Measurements from ENCODE around the gene CTAG2.
"Not testable (repeated sequence)": the region's sequence is repeated elsewhere in the genome, so short reads cannot be mapped to it uniquely, and the experiment has no call there.

DNA sequence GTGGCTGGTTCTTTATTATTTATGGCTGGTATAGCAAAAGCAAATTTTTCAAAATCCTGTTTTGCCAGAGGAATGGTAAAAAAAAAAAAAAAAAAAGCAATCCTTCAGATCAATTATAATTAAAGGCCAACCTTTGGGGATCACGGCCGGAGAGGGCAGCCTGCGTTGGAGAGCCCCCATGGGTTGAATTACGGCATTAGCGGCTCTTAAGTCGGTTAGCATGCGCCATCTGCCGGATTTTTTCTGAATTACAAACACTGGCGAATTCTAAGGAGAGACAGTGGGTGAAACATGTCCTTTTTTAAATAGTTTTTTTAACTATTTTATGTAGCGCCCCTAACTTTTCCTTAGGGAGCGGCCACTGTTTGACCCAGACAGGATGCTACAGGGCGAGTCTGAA lies 39.8 kb downstream of the CTAG2 start:
- not testable (repeated sequence) for TF ChIP-seq POLR2AphosphoS5 (IDR thresholded peaks at IDR 0.05; ENCODE audit: insufficient read depth, low read depth, low read length); EZH2 (IDR thresholded peaks at IDR 0.05; ENCODE audit: borderline replicate concordance, low read depth, low read length, severe bottlenecking); POLR2A (IDR thresholded peaks at IDR 0.05; ENCODE audit: low read depth, low read length); FOS (IDR thresholded peaks at IDR 0.05; ENCODE audit: borderline replicate concordance, insufficient read depth, low read length); JUN (IDR thresholded peaks at IDR 0.05; ENCODE audit: borderline replicate concordance, insufficient read depth, insufficient read length, low read depth)
- TF ChIP-seq, protein P1, sequence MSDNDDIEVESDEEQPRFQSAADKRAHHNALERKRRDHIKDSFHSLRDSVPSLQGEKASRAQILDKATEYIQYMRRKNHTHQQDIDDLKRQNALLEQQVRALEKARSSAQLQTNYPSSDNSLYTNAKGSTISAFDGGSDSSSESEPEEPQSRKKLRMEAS (IDR thresholded peaks at IDR 0.05; ENCODE audit: insufficient read depth, insufficient read length), result not testable (repeated sequence)
- TF ChIP-seq, protein P2, sequence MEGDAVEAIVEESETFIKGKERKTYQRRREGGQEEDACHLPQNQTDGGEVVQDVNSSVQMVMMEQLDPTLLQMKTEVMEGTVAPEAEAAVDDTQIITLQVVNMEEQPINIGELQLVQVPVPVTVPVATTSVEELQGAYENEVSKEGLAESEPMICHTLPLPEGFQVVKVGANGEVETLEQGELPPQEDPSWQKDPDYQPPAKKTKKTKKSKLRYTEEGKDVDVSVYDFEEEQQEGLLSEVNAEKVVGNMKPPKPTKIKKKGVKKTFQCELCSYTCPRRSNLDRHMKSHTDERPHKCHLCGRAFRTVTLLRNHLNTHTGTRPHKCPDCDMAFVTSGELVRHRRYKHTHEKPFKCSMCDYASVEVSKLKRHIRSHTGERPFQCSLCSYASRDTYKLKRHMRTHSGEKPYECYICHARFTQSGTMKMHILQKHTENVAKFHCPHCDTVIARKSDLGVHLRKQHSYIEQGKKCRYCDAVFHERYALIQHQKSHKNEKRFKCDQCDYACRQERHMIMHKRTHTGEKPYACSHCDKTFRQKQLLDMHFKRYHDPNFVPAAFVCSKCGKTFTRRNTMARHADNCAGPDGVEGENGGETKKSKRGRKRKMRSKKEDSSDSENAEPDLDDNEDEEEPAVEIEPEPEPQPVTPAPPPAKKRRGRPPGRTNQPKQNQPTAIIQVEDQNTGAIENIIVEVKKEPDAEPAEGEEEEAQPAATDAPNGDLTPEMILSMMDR (IDR thresholded peaks at IDR 0.05; ENCODE audit: extremely low read depth in 1 of 2, insufficient read depth in 1 of 2, low read depth in 1 of 2, low read length in 2 of 2), result not testable (repeated sequence)
